ENCODE results near the gene RALGDS. TPM values are rescaled to one million over a fixed set of nuclear protein-coding genes. Genes with fewer than 3 reads are reported as not detected.
"Not testable (repeated sequence)": the region's sequence is repeated elsewhere in the genome, so short reads cannot be mapped to it uniquely, and the experiment has no call there.

The RALGDS gene
- total RNA-seq, 1 donor from 2014 or later = 68.9 TPM

DNA sequence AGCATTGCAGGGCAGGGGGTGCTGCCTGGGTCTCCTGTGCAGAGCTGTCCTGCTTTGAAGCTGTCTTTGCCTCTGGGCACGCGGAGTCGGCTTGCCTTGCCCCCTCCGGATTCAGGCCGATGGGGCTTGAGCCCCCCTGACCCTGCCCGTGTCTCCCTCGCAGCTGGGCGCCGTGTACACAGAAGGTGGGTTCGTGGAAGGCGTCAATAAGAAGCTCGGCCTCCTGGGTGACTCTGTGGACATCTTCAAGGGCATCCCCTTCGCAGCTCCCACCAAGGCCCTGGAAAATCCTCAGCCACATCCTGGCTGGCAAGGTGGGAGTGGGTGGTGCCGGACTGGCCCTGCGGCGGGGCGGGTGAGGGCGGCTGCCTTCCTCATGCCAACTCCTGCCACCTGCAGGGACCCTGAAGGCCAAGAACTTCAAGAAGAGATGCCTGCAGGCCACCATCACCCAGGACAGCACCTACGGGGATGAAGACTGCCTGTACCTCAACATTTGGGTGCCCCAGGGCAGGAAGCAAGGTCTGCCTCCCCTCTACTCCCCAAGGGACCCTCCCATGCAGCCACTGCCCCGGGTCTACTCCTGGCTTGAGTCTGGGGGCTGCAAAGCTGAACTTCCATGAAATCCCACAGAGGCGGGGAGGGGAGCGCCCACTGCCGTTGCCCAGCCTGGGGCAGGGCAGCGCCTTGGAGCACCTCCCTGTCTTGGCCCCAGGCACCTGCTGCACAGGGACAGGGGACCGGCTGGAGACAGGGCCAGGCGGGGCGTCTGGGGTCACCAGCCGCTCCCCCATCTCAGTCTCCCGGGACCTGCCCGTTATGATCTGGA lies 56.6 kb downstream of the RALGDS start:
- DNase-seq = no peak

DNA sequence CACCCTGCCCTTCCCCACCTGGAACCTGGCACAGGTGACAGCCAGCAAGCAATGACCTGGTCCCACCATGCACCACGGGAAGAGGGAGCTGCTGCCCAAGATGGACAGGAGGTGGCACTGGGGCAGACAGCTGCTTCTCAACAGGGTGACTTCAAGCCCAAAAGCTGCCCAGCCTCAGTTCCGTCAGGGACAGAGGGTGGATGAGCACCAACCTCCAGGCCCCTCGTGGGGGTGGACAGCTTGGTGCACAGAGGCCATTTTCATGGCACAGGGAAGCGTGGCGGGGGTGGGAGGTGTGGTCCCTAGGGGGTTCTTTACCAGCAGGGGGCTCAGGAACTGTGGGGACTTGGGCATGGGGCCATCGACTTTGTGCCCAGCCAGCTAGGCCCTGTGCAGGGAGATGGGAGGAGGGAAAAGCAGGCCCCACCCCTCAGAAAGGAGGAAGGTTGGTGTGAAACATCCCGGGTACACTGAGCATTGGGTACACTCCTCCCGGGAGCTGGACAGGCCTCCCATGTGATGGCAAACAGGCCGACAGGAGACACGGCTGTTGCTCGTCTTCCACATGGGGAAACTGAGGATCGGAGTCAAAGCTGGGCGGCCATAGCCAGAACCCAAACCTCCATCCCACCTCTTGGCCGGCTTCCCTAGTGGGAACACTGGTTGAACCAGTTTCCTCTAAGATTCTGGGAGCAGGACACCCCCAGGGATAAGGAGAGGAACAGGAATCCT lies 57.4 kb downstream of the RALGDS start:
- no peak for DNase-seq

DNA sequence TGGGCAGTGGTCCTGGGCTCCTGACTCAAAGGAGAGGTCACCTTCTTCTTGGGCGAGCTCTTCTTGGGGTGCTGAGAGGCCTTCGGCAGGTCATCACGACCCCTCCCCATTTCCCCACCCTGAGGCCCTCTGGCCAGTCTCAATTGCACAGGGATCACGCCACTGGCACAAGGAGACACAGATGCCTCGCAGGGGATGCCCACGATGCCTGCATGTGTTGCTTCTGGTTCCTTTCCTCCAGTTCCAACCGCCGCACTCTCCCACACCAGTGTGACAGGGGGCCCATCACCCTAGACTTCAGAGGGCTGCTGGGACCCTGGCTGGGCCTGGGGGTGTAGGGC lies 57.9 kb downstream of the RALGDS start:
- DNase-seq = no peak

DNA sequence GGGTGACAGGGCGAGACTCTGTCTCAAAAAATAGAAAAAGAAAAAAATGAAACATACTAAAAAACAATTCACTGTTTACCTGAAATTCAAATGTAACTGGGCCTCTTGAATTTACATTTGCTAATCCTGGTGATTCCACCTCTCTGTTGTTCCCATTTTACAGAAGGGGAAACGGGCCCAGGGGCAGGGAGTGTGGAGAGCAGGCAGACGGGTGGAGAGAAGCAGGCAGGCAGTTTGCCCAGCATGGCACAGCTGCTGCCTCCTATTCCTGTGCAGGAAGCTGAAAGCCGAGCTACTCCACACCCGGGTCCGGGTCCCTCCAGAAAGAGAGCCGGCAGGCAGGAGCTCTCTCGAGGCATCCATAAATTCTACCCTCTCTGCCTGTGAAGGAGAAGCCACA lies 58.5 kb downstream of the RALGDS start:
- DNase-seq = not testable (repeated sequence)

- not testable (repeated sequence) for DNase-seq
These were observed 59.3 kb downstream of the RALGDS start, which contains the start of gene CEL for GRCh38 chr9:133061764-133062145. Gene CEL (plus strand): TSS chr9:133061981. CDS start chr9:133062003, 22 bp downstream.

DNA sequence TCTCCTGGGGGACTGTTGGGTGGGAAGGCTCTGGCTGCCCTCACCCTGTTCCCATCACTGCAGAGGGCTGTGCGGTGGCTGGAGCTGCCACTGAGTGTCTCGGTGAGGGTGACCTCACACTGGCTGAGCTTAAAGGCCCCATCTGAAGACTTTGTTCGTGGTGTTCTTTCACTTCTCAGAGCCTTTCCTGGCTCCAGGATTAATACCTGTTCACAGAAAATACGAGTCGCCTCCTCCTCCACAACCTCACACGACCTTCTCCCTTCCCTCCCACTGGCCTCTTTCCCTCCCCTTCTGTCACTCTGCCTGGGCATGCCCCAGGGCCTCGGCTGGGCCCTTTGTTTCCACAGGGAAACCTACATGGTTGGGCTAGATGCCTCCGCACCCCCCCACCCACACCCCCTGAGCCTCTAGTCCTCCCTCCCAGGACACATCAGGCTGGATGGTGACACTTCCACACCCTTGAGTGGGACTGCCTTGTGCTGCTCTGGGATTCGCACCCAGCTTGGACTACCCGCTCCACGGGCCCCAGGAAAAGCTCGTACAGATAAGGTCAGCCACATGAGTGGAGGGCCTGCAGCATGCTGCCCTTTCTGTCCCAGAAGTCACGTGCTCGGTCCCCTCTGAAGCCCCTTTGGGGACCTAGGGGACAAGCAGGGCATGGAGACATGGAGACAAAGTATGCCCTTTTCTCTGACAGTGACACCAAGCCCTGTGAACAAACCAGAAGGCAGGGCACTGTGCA lies 59.8 kb downstream of the RALGDS start:
- DNase-seq = peak; percentile 3

GRCh38 chr9:133060417-133060841 lies 60.6 kb downstream of the RALGDS start:
- DNase-seq = peak; percentile 15

- DNase-seq = peak; percentile 14
These were observed 61.4 kb downstream of the RALGDS start for GRCh38 chr9:133059623-133060022.

- DNase-seq = no peak
These were observed 62.3 kb downstream of the RALGDS start for GRCh38 chr9:133058550-133059320.

- no peak for DNase-seq
These were observed 63.0 kb downstream of the RALGDS start for GRCh38 chr9:133058071-133058470.

GRCh38 chr9:133057553-133057952 lies 63.5 kb downstream of the RALGDS start:
- DNase-seq = no peak

DNA sequence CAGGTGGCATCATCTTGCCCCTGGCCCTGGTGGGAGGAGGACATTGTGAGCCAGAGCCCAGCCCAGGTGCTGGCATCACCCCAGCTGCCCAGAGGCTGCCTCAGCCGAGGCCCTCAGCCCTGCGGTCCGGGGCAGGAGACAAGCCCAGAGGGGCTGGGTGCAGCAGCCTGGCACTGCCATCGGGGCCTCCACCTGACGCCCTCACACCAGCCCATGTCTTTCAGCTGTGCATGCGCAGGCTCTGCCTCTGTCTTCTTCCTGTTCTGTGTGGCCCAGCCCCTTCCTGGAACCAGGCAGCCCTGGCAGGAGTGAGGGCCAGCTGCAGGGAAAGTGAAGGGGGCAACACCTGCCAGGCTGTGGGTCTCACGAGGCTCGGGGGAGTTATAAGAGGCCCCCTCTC lies 64.0 kb downstream of the RALGDS start:
- no peak for DNase-seq

- no peak for DNase-seq
These were observed 64.5 kb downstream of the RALGDS start for GRCh38 chr9:133056533-133056932.

- no peak for DNase-seq
These were observed 65.1 kb downstream of the RALGDS start for GRCh38 chr9:133055788-133056420.

GRCh38 chr9:133054966-133055365 lies 66.1 kb downstream of the RALGDS start:
- no peak for DNase-seq

- DNase-seq = no peak
These were observed 66.7 kb downstream of the RALGDS start for GRCh38 chr9:133054194-133054890.

DNA sequence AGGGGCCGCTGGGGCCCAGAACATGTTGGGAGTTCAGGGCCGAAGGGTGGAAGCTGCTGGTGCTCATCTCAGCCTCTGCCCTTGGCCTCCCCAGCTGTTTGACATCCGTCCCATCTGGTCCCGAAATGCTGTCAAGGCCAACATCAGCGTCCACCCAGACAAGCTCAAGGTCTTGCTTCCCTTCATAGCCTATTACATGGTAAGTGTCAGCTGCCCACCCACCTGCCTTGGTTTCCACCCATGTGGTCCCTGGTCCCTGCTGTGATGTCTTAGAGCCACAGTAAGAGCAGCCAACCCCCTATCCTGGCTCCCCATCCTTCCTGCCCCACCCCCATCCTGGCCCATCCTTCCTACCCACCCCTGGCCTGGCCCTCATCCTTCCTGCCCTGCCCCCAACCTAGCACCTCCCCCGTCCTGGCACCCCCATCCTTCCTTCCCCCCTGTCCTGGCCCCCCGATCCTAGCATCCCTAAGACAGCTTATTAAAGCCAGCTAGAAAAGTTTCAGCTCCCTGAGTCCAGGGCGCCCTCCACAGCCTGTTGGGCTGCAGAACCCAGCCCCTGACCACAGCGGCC lies 69.0 kb downstream of the RALGDS start:
- DNase-seq = no peak

GRCh38 chr9:133051281-133051900 lies 69.6 kb downstream of the RALGDS start:
- DNase-seq = no peak

GRCh38 chr9:133050781-133051180 lies 70.3 kb downstream of the RALGDS start:
- DNase-seq = peak; percentile 52

- no peak for DNase-seq
These were observed 70.9 kb downstream of the RALGDS start for GRCh38 chr9:133050142-133050541.
